Stimulated activated CD4-positive, alpha-beta T cell treated with anti-CD3 and anti-CD28 coated beads, Interleukin-1b, Interleukin-23, amount 100 ng/mL, for 48 hours (primary cell): ENCODE measurements around the gene SPECC1L.

ENCODE experiments used
- DNase-seq: peaks from one replicate; pipeline ENCODE4 v3.0.0-alpha.2; 2020

SPECC1L gene

DNA sequence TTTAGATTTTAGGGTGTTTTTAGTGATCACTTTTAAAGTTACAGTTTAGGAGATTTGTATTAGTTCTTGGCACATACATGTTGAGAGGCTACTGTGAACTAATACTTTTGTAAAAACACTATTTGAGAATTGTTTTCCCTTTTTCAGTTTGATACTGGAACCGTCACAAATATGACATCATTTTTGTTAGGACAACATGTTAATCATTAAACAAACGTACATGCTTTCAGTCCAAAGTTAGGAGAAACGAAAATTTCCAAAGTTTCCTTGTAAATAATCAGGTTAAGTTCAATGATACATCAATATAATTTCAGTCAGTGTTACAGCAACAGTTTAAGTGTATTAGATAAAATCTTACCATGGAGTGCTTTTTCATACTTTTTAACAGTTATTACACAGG, 53.1 kb downstream of the SPECC1L start:
- DNase-seq: no peak

GRCh38 chr22:24324137-24324536, 53.5 kb downstream of the SPECC1L start:
- no peak for DNase-seq

DNA sequence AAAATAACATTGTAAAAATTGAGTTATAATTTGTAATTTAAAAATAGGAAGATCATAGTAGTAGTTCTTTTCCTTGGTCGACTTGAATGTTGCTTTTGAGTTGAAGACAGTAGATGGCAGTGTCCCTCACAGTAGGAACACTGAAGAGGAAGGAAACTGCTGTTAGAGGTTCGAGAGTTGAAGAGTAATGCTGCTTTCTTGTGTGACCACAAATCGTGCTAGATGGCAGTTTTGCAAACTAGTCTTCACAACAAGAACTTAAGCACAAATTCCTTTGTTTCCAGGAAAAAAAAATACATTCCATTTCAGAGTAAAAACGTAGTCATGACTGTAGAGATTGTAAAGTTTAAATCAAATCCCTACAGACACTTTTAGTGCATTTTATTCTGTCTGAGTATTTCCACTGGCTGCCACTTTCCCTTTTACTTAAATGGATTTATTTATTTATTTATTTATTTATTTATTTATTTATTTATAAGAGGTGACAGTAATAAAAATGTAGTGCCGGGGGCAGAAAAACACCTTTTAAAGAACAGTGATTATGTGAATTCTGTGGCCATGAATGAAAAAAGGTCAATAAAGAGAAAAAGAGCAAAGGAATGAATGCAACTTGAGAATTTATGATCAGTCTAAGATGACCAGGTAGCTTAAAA, 54.6 kb downstream of the SPECC1L start:
- DNase-seq: no peak

GRCh38 chr22:24326266-24326665, 55.6 kb downstream of the SPECC1L start:
- DNase-seq: no peak

- DNase-seq: no peak
Observed at GRCh38 chr22:24327832-24328231, 57.2 kb downstream of the SPECC1L start.

- no peak for DNase-seq
Observed at GRCh38 chr22:24329453-24329852, 58.8 kb downstream of the SPECC1L start.

GRCh38 chr22:24330636-24331035, 60.0 kb downstream of the SPECC1L start:
- no peak for DNase-seq

- DNase-seq: no peak
Observed at GRCh38 chr22:24331468-24332440, 61.1 kb downstream of the SPECC1L start.

DNA sequence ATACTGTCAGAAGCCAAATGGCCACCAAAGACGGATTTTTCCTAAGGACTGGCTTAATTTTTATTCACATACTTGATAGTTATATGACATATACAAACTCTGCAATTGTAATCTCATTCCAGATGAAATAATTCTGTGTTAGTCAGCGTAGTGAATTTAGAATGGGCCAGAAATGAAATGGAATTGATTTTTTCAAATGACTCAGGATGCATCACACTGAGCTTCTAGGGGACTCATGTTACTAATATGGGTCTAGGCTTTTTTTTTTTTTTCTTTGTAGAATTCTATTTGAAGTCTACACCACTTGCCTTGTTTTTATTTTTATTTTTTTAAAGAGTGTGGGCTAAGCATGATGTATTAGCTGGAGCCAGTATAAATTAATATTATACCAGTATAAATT, 62.7 kb downstream of the SPECC1L start:
- no peak for DNase-seq

GRCh38 chr22:24335496-24335895, 64.9 kb downstream of the SPECC1L start:
- no peak for DNase-seq

- DNase-seq: no peak
Observed at GRCh38 chr22:24337894-24338645, 67.4 kb downstream of the SPECC1L start.

GRCh38 chr22:24338726-24339451, 68.3 kb downstream of the SPECC1L start:
- no peak for DNase-seq

GRCh38 chr22:24339452-24339747, 68.8 kb downstream of the SPECC1L start:
- no peak for DNase-seq

DNA sequence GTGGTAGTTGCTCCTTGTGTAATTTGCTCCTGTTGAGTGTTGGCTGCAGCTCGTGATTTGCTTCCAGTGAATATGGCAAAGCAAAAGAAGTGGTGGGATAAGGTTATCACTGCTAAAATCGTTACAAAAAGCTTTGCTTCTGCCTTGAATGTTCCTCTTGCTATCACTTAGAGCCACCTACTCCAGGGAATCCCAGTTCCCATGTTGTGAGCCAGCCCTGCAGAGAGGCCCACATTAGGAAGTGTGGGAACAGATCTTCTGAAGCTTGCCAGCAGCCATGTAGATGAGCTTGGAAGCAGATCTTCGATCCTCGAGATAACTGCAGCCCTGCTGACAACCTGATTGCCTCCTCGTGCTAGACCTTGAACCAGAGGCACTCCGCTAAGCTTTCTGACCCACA, 71.0 kb downstream of the SPECC1L start:
- DNase-seq: no peak

GRCh38 chr22:24350627-24351026, 80.0 kb downstream of the SPECC1L start:
- no peak for DNase-seq

GRCh38 chr22:24353121-24353520, 82.5 kb downstream of the SPECC1L start:
- no peak for DNase-seq

- no peak for DNase-seq
Observed at GRCh38 chr22:24355574-24355973, 84.9 kb downstream of the SPECC1L start.

DNA sequence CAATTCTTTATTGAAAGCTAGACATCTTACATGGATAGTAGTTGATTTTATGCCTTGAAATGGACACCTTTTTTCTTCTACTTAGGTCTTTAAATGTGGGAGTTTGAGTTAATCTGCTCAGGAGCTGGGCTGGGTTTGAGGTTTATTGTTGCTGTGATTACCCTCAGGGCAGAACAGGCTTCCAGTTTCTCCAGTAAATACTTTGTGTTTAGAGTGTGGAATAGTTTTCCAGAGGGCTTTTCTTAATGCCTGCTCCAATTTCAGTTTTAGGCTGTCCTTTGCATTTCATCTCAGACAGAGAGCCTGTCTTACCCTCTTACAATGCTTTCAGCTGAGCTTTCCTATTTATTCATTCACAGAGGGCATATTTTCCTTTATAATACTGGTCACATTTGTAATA, 86.9 kb downstream of the SPECC1L start:
- DNase-seq: no peak

- DNase-seq: no peak
Observed at GRCh38 chr22:24358105-24358836, 87.6 kb downstream of the SPECC1L start.

DNA sequence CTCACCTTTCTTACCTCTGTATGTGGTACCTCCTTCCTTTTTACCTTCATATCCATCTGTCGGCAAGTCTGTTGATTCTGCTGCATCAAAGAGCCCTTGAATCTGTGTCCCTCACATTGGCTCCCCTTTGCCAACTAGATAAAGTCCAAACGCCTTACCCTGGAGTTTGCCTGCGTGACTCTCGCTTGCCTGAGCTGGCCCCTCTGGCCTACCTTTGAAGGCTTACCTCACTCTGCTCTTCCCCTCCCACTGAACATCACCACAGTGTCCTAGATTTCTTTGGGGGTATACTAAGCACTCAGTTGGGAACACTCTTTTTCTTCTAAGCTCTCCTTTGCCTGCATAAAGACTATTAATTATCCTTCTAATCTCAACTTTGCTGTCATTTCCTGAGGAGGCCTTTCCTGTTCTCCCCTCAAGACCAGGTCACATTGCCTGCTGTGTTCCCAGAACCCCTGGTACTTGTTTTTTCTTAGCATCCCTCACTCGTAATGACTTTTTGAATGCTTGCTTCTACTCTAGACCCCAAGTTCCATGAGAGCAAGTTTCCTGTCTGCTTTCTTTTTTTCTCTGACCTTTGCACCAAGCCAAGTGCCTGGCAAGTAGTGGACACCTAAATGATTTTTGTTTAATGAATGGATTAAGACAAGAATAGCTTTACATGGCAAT, 89.0 kb downstream of the SPECC1L start:
- no peak for DNase-seq

- no peak for DNase-seq
Observed at GRCh38 chr22:24361976-24362646, 91.5 kb downstream of the SPECC1L start.
